Limb (tissue), 2 donors: Measurements from ENCODE around the gene CCDC88C.
"Not testable (repeated sequence)": the region's sequence is repeated elsewhere in the genome, so short reads cannot be mapped to it uniquely, and the experiment has no call there.

Experiments
- DNase-seq, 2 donors: peaks; one replicate each; pipeline ENCODE4 v3.0.0-alpha.2; 2016; ENCODE audit errors: extremely low spot score in 2 of 2

The CCDC88C gene

GRCh38 chr14:91271639-91272038 lies 146.0 kb downstream of the CCDC88C start:
- no peak for DNase-seq

GRCh38 chr14:91270619-91271018 lies 147.0 kb downstream of the CCDC88C start:
- DNase-seq = no peak

- DNase-seq = no peak
Measured at GRCh38 chr14:91270188-91270587, 147.4 kb downstream of the CCDC88C start.

GRCh38 chr14:91269076-91269991 lies 148.3 kb downstream of the CCDC88C start:
- DNase-seq = no peak

GRCh38 chr14:91267965-91268437 lies 149.6 kb downstream of the CCDC88C start:
- no peak for DNase-seq

- DNase-seq = not testable (repeated sequence)
Measured at GRCh38 chr14:91266276-91266675, 151.3 kb downstream of the CCDC88C start.

GRCh38 chr14:91265404-91265803 lies 152.2 kb downstream of the CCDC88C start:
- no peak for DNase-seq

- DNase-seq = no peak
Measured at GRCh38 chr14:91264151-91265150, 153.2 kb downstream of the CCDC88C start.

- DNase-seq = no peak
Measured at GRCh38 chr14:91263329-91263728, 154.3 kb downstream of the CCDC88C start.

GRCh38 chr14:91261986-91262549 lies 155.6 kb downstream of the CCDC88C start:
- no peak for DNase-seq

GRCh38 chr14:91261115-91261514 lies 156.5 kb downstream of the CCDC88C start:
- DNase-seq = no peak

GRCh38 chr14:91258876-91259275 lies 158.7 kb downstream of the CCDC88C start:
- no peak for DNase-seq

- no peak for DNase-seq
Measured at GRCh38 chr14:91258011-91258618, 159.5 kb downstream of the CCDC88C start.

- no peak for DNase-seq
Measured at GRCh38 chr14:91257328-91258010, 160.2 kb downstream of the CCDC88C start.

- DNase-seq = no peak
Measured at GRCh38 chr14:91256661-91257060, 161.0 kb downstream of the CCDC88C start.

- no peak for DNase-seq
Measured at GRCh38 chr14:91255026-91255695, 162.5 kb downstream of the CCDC88C start.

GRCh38 chr14:91254461-91254860 lies 163.2 kb downstream of the CCDC88C start:
- DNase-seq = no peak

GRCh38 chr14:91253795-91254323 lies 163.8 kb downstream of the CCDC88C start:
- no peak for DNase-seq
